MM.1S (cell line): ENCODE results near the gene ADRA2C.

Experiments
- DNase-seq: peaks from one replicate; pipeline ENCODE4 v3.0.0-alpha.2; 2015
- H2AFZ ChIP-seq: fragments of 300-600 bp; sonication (generic); 2 replicates; pipeline ENCODE4 v1.6.0; 2016; ENCODE audit warnings: antibody characterized with exemption, low read length
- H3F3A ChIP-seq: fragments of 300-600 bp; sonication (generic); 2 replicates; pipeline ENCODE4 v1.6.1; 2016; ENCODE audit warnings: mild to moderate bottlenecking, antibody characterized with exemption, low read length, moderate library complexity, mixed read lengths; ENCODE audit not compliant: insufficient read depth
- H3K27ac ChIP-seq: fragments of 300-600 bp; sonication (generic); 2 replicates; pipeline ENCODE4 v1.5.1; 2016; ENCODE audit warnings: mild to moderate bottlenecking, low read length
- H3K27me3 ChIP-seq: fragments of 300-600 bp; sonication (generic); replicated peaks from 2 replicates; pipeline ENCODE4 v1.6.0; 2016; ENCODE audit warnings: low read length; ENCODE audit not compliant: insufficient read depth
- H3K36me3 ChIP-seq: fragments of 300-600 bp; sonication (generic); replicated peaks from 2 replicates; pipeline ENCODE4 v1.6.1; 2016; ENCODE audit warnings: mild to moderate bottlenecking, low read length, mixed read lengths; ENCODE audit not compliant: insufficient read depth
- H3K4me1 ChIP-seq: fragments of 300-600 bp; sonication (generic); 2 replicates; pipeline ENCODE4 v1.6.1; 2016; ENCODE audit warnings: low read length, mixed read lengths
- H3K4me2 ChIP-seq: fragments of 300-600 bp; sonication (generic); 2 replicates; pipeline ENCODE4 v1.6.0; 2016; ENCODE audit warnings: low read depth, low read length
- H3K4me3 ChIP-seq: fragments of 300-600 bp; sonication (generic); 2 replicates; pipeline ENCODE4 v1.5.1; 2016; ENCODE audit warnings: low read length, mixed read lengths
- H3K79me2 ChIP-seq: fragments of 300-600 bp; sonication (generic); 2 replicates; pipeline ENCODE4 v1.6.1; 2016; ENCODE audit warnings: mixed run types, low read length, mixed read lengths
- H3K9ac ChIP-seq: fragments of 300-600 bp; sonication (generic); 2 replicates; pipeline ENCODE4 v1.6.1; 2016; ENCODE audit warnings: low read length, mixed read lengths
- H3K9me2 ChIP-seq: fragments of 300-600 bp; sonication (generic); replicated peaks from 2 replicates; pipeline ENCODE4 v1.6.1; 2016; ENCODE audit warnings: mild to moderate bottlenecking, low read length, mixed read lengths; ENCODE audit not compliant: insufficient read depth
- H3K9me3 ChIP-seq: fragments of 300-600 bp; sonication (generic); replicated peaks from 2 replicates; pipeline ENCODE4 v1.6.1; 2016; ENCODE audit warnings: mild to moderate bottlenecking, low read length, mixed read lengths; ENCODE audit not compliant: insufficient read depth
- H4K20me1 ChIP-seq: fragments of 300-600 bp; sonication (generic); 2 replicates; pipeline ENCODE4 v1.6.1; 2016; ENCODE audit warnings: mild to moderate bottlenecking, low read length, moderate library complexity, mixed read lengths; ENCODE audit not compliant: insufficient read depth
- CTCF ChIP-seq: fragments of 300-600 bp; sonication (generic); IDR thresholded peaks from 2 replicates; pipeline ENCODE4 v1.5.1; 2016; ENCODE audit warnings: antibody characterized with exemption, low read length, mixed read lengths
- EZH2 ChIP-seq: fragments of 300-600 bp; sonication (generic); optimal IDR thresholded peaks from 2 replicates; pipeline ENCODE3; 2017; ENCODE audit warnings: low read depth, mild to moderate bottlenecking, antibody characterized with exemption, low read length, mixed read lengths
- EZH2phosphoT487 ChIP-seq: fragments of 300-600 bp; sonication (generic); IDR thresholded peaks from 2 replicates; pipeline ENCODE4 v1.6.1; 2018; ENCODE audit warnings: antibody characterized with exemption, low read length

Gene ADRA2C

GRCh38 chr4:3773552-3774001, 7.4 kb downstream of the ADRA2C start:
- Histone ChIP-seq H3F3A (no peaks in the 10 kb centered on the region), H3K27ac (no peak overlapping the region), H4K20me1 (no peaks in the 10 kb centered on the region), H3K4me2 (no peak overlapping the region), H2AFZ (no peak overlapping the region), H3K4me1 (no peaks in the 10 kb centered on the region), H3K9me3 (no peaks in the 10 kb centered on the region), H3K79me2 (no peaks in the 10 kb centered on the region), H3K4me3 (no peak overlapping the region), H3K9me2 (no peaks in the 10 kb centered on the region), H3K36me3 (no peaks in the 10 kb centered on the region), H3K27me3 (peaks cover 97% of the 10 kb centered on the region), H3K9ac (no peak overlapping the region)
- DNase-seq = no peak
- TF ChIP-seq CTCF = no peak
- no peak for TF ChIP-seq EZH2phosphoT487
- no peak for TF ChIP-seq EZH2

GRCh38 chr4:3774253-3774883, 8.2 kb downstream of the ADRA2C start:
- no peak for DNase-seq
- Histone ChIP-seq H3F3A (no peaks in the 10 kb centered on the region), H3K9me2 (no peaks in the 10 kb centered on the region), H3K27ac (no peak overlapping the region), H3K4me3 (no peak overlapping the region), H3K79me2 (no peaks in the 10 kb centered on the region), H2AFZ (no peak overlapping the region), H3K4me2 (no peak overlapping the region), H3K27me3 (peaks cover 95% of the 10 kb centered on the region), H3K4me1 (no peaks in the 10 kb centered on the region), H3K36me3 (no peaks in the 10 kb centered on the region), H3K9ac (no peak overlapping the region), H4K20me1 (no peaks in the 10 kb centered on the region), H3K9me3 (no peaks in the 10 kb centered on the region)
- TF ChIP-seq EZH2 (no peak), EZH2phosphoT487 (no peak), CTCF (no peak)

DNA sequence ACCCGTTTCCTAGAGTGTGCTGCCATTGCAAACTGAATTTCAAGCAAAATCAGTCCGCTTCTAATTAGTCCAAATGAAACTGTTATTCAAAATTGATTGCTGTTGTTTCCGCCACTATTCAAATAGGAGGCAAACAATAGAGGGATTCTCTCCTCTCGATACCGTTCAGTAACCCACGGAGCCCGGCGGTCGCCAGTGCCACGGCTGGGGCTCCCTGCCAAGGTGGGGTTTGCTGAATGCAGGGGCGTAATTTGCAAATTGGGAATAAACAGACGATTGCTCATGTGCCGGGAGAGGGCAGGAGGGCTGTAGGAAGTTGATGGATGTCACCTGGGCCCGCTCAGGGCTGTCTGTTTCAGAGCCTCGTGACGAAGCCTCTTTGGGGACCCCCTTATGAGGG, 8.8 kb downstream of the ADRA2C start:
- H3K4me2 ChIP-seq = no peak overlapping the region
- DNase-seq = no peak
- H2AFZ ChIP-seq = no peak overlapping the region
- no peaks in the 10 kb centered on the region for H3F3A ChIP-seq
- no peaks in the 10 kb centered on the region for H3K9me2 ChIP-seq
- peaks cover 96% of the 10 kb centered on the region for H3K27me3 ChIP-seq
- no peaks in the 10 kb centered on the region for H4K20me1 ChIP-seq
- no peak for TF ChIP-seq EZH2
- TF ChIP-seq CTCF = no peak
- TF ChIP-seq EZH2phosphoT487 = no peak
- H3K9ac ChIP-seq = no peak overlapping the region
- H3K27ac ChIP-seq = no peak overlapping the region
- H3K36me3 ChIP-seq = no peaks in the 10 kb centered on the region
- no peaks in the 10 kb centered on the region for H3K9me3 ChIP-seq
- no peak overlapping the region for H3K4me3 ChIP-seq
- no peaks in the 10 kb centered on the region for H3K4me1 ChIP-seq
- H3K79me2 ChIP-seq = no peaks in the 10 kb centered on the region
